GM23338 (cell line): ENCODE results near the gene DHX34. TPM values are rescaled to one million over a fixed set of nuclear protein-coding genes. Genes with fewer than 3 reads are reported as not detected.

ENCODE experiments used
- ATAC-seq: fragments of 200-7000 bp; cut with Tn5 transposase; 3 replicates; pipeline ENCODE4 v1.9.1; 2020
- DNase-seq: peaks from one replicate; pipeline ENCODE4 v3.0.0-alpha.2; 2015; ENCODE audit warnings: low spot score
- H2AFZ ChIP-seq: fragments of 200-600 bp; sonication (generic); 2 replicates; pipeline ENCODE4 v1.8.0; 2016; ENCODE audit warnings: antibody characterized with exemption, mild to moderate bottlenecking, moderate library complexity
- H3F3A ChIP-seq: fragments of 200-600 bp; sonication (generic); replicated peaks from 2 replicates; pipeline ENCODE4 v1.8.0; 2017; ENCODE audit warnings: antibody characterized with exemption, mixed run types, low read depth
- H3K27ac ChIP-seq: fragments of 200-600 bp; sonication (generic); 2 replicates; pipeline ENCODE4 v1.6.1; 2016; ENCODE audit warnings: low read depth
- H3K27me3 ChIP-seq: fragments of 200-600 bp; sonication (generic); 2 replicates; pipeline ENCODE4 v1.8.0; 2016; ENCODE audit warnings: mild to moderate bottlenecking, mixed run types, moderate library complexity; ENCODE audit not compliant: insufficient read depth
- H3K36me3 ChIP-seq: fragments of 200-600 bp; sonication (generic); 2 replicates; pipeline ENCODE4 v1.8.0; 2016; ENCODE audit warnings: mild to moderate bottlenecking; ENCODE audit not compliant: insufficient read depth
- H3K4me1 ChIP-seq: fragments of 200-600 bp; sonication (generic); 2 replicates; pipeline ENCODE4 v1.8.0; 2016; ENCODE audit warnings: mild to moderate bottlenecking, moderate library complexity; ENCODE audit not compliant: insufficient read depth
- H3K4me2 ChIP-seq: fragments of 200-600 bp; sonication (generic); 2 replicates; pipeline ENCODE4 v1.7.1; 2017; ENCODE audit warnings: mixed run types
- H3K4me3 ChIP-seq: fragments of 200-600 bp; sonication (generic); 2 replicates; pipeline ENCODE4 v1.6.1; 2016; ENCODE audit warnings: mixed run types
- H3K79me2 ChIP-seq: fragments of 200-600 bp; sonication (generic); replicated peaks from 2 replicates; pipeline ENCODE4 v1.8.0; 2017; ENCODE audit warnings: mild to moderate bottlenecking; ENCODE audit not compliant: insufficient read depth
- H3K9me2 ChIP-seq: fragments of 200-600 bp; sonication (generic); 2 replicates; pipeline ENCODE4 v1.8.0; 2017; ENCODE audit not compliant: insufficient read depth
- H4K20me1 ChIP-seq: fragments of 200-600 bp; sonication (generic); replicated peaks from 2 replicates; pipeline ENCODE4 v1.8.0; 2017; ENCODE audit warnings: mild to moderate bottlenecking; ENCODE audit not compliant: insufficient read depth
- H3K27ac Mint-ChIP-seq: 2 replicates; pipeline ENCODE4 v1.8.0; 2020; ENCODE audit warnings: inconsistent platforms, mild to moderate bottlenecking, moderate library complexity, mixed read lengths
- H3K27me3 Mint-ChIP-seq: 3 replicates; pipeline ENCODE4 v1.8.0; 2022; ENCODE audit warnings: low read depth, mild to moderate bottlenecking, moderate library complexity, mixed read lengths, inconsistent platforms; ENCODE audit not compliant: insufficient read depth, poor library complexity
- H3K36me3 Mint-ChIP-seq: 3 replicates; pipeline ENCODE4 v1.8.0; 2021; ENCODE audit warnings: low read depth, mild to moderate bottlenecking, inconsistent platforms, moderate library complexity, mixed read lengths
- H3K4me1 Mint-ChIP-seq: 3 replicates; pipeline ENCODE4 v1.8.0; 2020; ENCODE audit warnings: mild to moderate bottlenecking, inconsistent platforms, mixed read lengths
- H3K4me3 Mint-ChIP-seq: 3 replicates; pipeline ENCODE4 v1.8.0; 2021; ENCODE audit warnings: moderate library complexity, mild to moderate bottlenecking, inconsistent platforms, mixed read lengths
- H3K9me3 Mint-ChIP-seq: 3 replicates; pipeline ENCODE4 v1.8.0; 2020; ENCODE audit warnings: moderate library complexity, mild to moderate bottlenecking, inconsistent platforms, mixed read lengths
- CREB1 ChIP-seq: fragments of 250-450 bp; sonication (Bioruptor Pico); IDR thresholded peaks from 2 replicates; pipeline ENCODE4 v1.5.0; 2020; ENCODE audit warnings: low read depth, mild to moderate bottlenecking, moderate library complexity
- EZH2 ChIP-seq: fragments of 200-600 bp; sonication (generic); IDR thresholded peaks from one replicate; pipeline ENCODE4 v1.8.0; 2017; ENCODE audit warnings: antibody characterized with exemption, mild to moderate bottlenecking, low read depth; ENCODE audit not compliant: unreplicated experiment
- EZH2phosphoT487 ChIP-seq: fragments of 200-600 bp; sonication (generic); IDR thresholded peaks from one replicate; pipeline ENCODE4 v1.8.1; 2018; ENCODE audit warnings: antibody characterized with exemption; ENCODE audit not compliant: unreplicated experiment
- JUNB ChIP-seq: IDR thresholded peaks from one replicate; pipeline ENCODE4 v1.6.1; 2016; ENCODE audit warnings: antibody characterized with exemption; ENCODE audit not compliant: unreplicated experiment
- NANOG ChIP-seq: IDR thresholded peaks from 2 replicates; pipeline ENCODE4 v1.6.1; 2016; ENCODE audit warnings: antibody characterized with exemption, borderline replicate concordance
- POLR2AphosphoS5 ChIP-seq: IDR thresholded peaks from 2 replicates; pipeline ENCODE4 v1.6.1; 2016; ENCODE audit warnings: antibody characterized with exemption, low read depth
- REST ChIP-seq: IDR thresholded peaks from one replicate; pipeline ENCODE4 v1.6.1; 2018; ENCODE audit warnings: antibody characterized with exemption; ENCODE audit not compliant: unreplicated experiment
- STAT1 ChIP-seq: IDR thresholded peaks from one replicate; pipeline ENCODE4 v1.6.1; 2016; ENCODE audit warnings: antibody characterized with exemption; ENCODE audit not compliant: unreplicated experiment
- ZNF114 ChIP-seq: fragments of 250-450 bp; sonication (Bioruptor Pico); IDR thresholded peaks from 2 replicates; pipeline ENCODE4 v1.5.0; 2020; ENCODE audit warnings: mild to moderate bottlenecking, moderate library complexity
- ZNF331 ChIP-seq: fragments of 250-450 bp; sonication (Bioruptor Pico); IDR thresholded peaks from 2 replicates; pipeline ENCODE4 v1.5.0; 2020; ENCODE audit warnings: low read depth, mild to moderate bottlenecking, moderate library complexity
- ZNF462 ChIP-seq: fragments of 250-450 bp; sonication (Bioruptor Pico); IDR thresholded peaks from 2 replicates; pipeline ENCODE4 v1.5.0; 2020; ENCODE audit warnings: mild to moderate bottlenecking, moderate library complexity
- polyA plus RNA-seq: library from polyadenylated mRNA; unstranded; fragments of >200 nt; fragmentation: Nextera tagmentation; extraction: Ambion mirVana; gene quantifications from 2 replicates; pipeline ENCODE4 v1.2.1, GENCODE V29; 2016
- total RNA-seq: library from RNA; depleted of rRNA; stranded (reverse); fragments of >200 nt; shearing (Covaris generic); gene quantifications from 2 replicates; pipeline ENCODE4 v1.2.3, GENCODE V29; 2014
- TF ChIP-seq, protein P1 (sequence below), 2 experiments: fragments of 200-600 bp in 1 of 2; sonication (generic) in 1 of 2; conservative IDR thresholded peaks; 2 replicates each; pipeline versions ENCODE4 v1.5.1 to v1.6.1; 2016 to 2017; ENCODE audit warnings: antibody characterized with exemption in 2 of 2, low read depth in 2 of 2, mild to moderate bottlenecking in 2 of 2, moderate library complexity in 1 of 2
- TF ChIP-seq, protein P2 (sequence below): IDR thresholded peaks from 2 replicates; pipeline ENCODE4 v1.6.1; 2016; ENCODE audit warnings: antibody characterized with exemption

DHX34 gene
- total and polyA plus RNA-seq, 2 experiments from 2014 or later = 16.3 to 50.1 TPM

- Histone ChIP-seq H3K27ac (no peak overlapping the region), H3K4me2 (no peak overlapping the region), H3K36me3 (no peaks in the 10 kb centered on the region), H3F3A (no peaks in the 10 kb centered on the region), H3K79me2 (no peaks in the 10 kb centered on the region), H3K4me1 (no peaks in the 10 kb centered on the region), H4K20me1 (no peaks in the 10 kb centered on the region), H3K9me2 (no peaks in the 10 kb centered on the region), H3K4me3 (no peak overlapping the region), H3K27me3 (no peaks in the 10 kb centered on the region), H2AFZ (no peak overlapping the region)
- no peak for TF ChIP-seq NANOG
- TF ChIP-seq CREB1 (CRISPR knock-in tag) = no peak
- TF ChIP-seq, protein P1, sequence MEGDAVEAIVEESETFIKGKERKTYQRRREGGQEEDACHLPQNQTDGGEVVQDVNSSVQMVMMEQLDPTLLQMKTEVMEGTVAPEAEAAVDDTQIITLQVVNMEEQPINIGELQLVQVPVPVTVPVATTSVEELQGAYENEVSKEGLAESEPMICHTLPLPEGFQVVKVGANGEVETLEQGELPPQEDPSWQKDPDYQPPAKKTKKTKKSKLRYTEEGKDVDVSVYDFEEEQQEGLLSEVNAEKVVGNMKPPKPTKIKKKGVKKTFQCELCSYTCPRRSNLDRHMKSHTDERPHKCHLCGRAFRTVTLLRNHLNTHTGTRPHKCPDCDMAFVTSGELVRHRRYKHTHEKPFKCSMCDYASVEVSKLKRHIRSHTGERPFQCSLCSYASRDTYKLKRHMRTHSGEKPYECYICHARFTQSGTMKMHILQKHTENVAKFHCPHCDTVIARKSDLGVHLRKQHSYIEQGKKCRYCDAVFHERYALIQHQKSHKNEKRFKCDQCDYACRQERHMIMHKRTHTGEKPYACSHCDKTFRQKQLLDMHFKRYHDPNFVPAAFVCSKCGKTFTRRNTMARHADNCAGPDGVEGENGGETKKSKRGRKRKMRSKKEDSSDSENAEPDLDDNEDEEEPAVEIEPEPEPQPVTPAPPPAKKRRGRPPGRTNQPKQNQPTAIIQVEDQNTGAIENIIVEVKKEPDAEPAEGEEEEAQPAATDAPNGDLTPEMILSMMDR (conservative IDR thresholded peaks at IDR 0.05; ENCODE audit: low read depth in 2 of 2) = no peak
- no peak for TF ChIP-seq EZH2phosphoT487
- no peak for TF ChIP-seq JUNB
- TF ChIP-seq ZNF462 (CRISPR knock-in tag) = no peak
- no peak for TF ChIP-seq STAT1
- TF ChIP-seq REST = no peak
- no peak for TF ChIP-seq ZNF114
- TF ChIP-seq POLR2AphosphoS5 = no peak
- TF ChIP-seq ZNF331 (CRISPR knock-in tag) = no peak
- TF ChIP-seq EZH2 = no peak
- TF ChIP-seq, protein P2, sequence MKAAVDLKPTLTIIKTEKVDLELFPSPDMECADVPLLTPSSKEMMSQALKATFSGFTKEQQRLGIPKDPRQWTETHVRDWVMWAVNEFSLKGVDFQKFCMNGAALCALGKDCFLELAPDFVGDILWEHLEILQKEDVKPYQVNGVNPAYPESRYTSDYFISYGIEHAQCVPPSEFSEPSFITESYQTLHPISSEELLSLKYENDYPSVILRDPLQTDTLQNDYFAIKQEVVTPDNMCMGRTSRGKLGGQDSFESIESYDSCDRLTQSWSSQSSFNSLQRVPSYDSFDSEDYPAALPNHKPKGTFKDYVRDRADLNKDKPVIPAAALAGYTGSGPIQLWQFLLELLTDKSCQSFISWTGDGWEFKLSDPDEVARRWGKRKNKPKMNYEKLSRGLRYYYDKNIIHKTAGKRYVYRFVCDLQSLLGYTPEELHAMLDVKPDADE = no peak
- no peak overlapping the region for H3K4me3 Mint-ChIP-seq
- H3K27ac Mint-ChIP-seq = no peak overlapping the region
- ATAC-seq (no peak), DNase-seq (no peak)
- H3K36me3 Mint-ChIP-seq = no peaks in the 10 kb centered on the region
- H3K4me1 Mint-ChIP-seq = peaks cover 2% of the 10 kb centered on the region; the same call in 2 of the 3 replicates
- H3K9me3 Mint-ChIP-seq = peaks cover 6% of the 10 kb centered on the region
- H3K27me3 Mint-ChIP-seq = peaks cover 6% of the 10 kb centered on the region
Observed at GRCh38 chr19:47310323-47310722, 38.8 kb upstream of the DHX34 start.
